Fibroblast of gingiva (primary cell): ENCODE data around the gene BNIP3.
A peak's percentile ranks its signal among the peaks of the same experiment; 100 is the strongest.
"Not testable (repeated sequence)": the region's sequence is repeated elsewhere in the genome, so short reads cannot be mapped to it uniquely, and the experiment has no call there.

Experiments used
- DNase-seq: peaks from one replicate; pipeline ENCODE4 v3.0.0-alpha.2; 2011; ENCODE audit warnings: low read depth

BNIP3 gene

GRCh38 chr10:131977323-131978096 is 4.2 kb downstream of the BNIP3 start:
- no peak for DNase-seq

- DNase-seq: no peak
Measured at GRCh38 chr10:131975796-131976195, 5.9 kb downstream of the BNIP3 start.

DNA sequence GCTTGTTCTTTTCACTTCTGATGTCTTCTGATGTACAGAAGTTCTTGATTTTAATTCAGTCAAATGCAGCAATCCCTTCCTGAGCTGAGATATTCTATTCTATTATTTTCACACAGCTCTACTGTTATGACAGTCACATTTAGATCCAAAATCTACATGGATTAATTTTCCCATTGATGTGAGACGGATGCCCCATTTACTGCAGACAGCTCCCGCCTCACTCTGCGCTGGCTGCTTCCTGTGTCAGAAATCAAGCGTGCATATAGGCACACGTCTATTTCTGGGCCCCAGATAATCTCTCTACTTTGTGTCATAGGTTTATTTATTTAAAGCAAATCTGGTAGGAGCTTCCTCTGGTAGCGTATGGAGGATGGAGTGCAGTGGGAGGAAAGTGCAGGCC is 6.7 kb downstream of the BNIP3 start:
- no peak for DNase-seq

DNA sequence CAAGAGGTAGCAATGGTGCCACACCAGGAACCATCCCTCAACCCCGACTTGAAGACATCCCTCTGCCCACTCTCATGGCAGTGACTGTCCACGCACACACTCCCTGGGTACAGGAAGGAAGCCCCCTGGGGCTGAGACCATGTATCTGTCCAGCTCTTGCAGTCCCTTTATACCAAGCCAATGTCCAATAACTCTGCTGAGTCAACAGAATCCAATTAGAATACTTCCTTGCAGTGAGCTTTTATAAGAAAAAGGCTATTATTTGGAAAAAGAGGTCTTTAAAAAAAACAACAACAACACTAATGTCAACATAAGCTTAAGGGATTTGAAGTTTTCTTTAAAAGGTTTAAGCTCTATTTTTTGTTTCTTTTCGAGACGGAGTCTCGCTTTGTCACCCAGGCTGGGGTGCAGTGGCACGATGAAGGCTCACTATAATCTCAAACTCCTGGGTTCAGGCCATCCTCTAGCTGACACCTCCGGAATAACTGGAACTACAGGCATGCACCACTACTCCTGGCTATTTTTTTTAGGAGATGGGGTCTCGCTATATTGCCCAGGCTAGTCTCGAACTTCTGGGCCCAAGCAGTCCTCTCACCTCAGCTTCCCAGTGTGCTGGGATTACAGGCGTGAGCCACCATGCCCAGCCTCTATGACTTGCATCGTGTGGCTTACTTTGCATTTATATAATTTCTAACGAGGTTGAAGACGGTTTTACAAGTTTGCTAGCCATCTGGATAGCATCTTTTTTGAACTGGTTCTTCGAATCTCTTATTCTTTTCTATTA is 7.5 kb downstream of the BNIP3 start:
- no peak for DNase-seq

DNA sequence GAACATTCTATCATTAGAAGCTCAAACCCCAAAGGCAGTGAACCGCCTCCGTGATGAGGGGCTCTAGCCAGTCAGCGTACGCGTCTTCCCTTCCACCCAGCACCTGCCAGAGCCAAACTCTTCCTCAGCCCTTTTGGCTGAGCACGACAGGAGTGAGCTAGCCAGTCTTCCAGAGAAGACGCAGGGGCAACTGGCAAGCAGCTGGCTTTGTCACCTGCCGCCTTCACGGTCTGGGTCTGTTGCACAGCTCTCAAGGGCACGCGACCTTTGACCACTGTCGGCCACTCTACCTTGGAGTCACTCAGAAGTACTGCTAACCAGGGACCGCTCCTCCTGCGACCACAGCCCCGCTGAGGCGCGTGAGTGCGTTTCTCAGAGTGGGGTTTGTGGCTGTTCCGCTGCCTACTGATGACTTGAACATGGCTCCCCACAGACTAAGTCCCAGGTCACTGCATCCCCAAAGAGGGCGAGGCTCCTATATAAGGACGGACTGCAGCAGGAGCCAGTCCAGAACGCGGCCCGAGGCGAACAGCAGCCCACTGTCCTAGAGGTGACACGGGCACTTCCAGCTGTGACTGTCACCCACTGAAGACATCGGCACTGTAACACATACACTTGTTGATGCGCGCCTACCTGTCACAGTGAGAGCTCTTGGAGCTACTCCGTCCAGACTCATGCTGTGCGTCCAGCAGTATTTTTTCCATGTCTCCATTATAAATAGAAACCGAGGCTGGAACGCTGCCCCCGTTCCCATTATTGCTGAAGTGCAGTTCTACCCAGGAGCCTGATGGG is 8.4 kb downstream of the BNIP3 start:
- DNase-seq: no peak

DNA sequence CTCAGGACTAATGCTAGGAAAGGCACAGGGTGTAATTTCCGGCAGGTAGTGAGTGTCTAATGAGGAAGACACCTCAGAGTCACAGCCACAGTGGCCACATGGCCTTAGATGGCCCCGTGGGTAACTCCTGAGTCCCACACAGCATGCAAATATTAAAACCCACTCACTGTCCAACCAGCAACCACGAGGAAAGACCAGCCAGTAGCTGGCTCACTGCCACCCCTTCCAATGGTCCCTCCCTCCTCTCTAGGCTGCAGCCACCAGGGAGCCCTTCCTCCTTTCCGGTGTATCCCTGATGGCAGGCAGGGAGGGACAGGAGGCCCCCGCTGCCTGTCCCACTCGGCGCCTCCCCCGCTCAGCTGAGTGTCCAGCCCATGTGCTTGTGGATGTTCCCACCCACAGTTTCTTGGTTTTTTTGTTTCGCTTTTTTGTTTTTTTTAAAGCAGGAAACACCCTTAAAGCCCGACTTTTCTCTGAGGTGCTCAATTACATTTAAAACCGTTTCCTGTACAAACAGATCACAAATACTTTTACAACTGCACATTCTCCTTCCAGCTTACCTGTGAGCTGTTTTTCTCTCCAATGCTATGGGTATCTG is 9.2 kb downstream of the BNIP3 start:
- DNase-seq: no peak

DNA sequence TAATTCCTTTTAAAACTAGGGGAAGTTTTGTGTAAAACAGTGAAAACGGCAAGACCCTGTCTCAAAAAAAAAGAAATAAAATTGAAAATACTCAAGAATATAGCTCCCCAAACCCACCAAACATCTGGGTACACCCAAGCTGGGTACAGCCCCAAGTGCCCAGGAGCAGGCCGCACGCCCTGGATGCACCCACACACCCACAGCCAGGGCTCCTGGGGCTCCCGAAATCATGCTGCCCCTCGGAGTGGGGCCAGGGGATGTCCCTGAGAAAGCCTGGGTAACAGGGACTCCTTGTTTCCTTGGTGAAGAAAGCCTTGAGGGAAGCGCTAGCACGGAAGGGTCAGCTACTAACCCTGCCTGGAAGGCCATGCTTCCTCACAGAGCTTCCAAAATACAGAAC is 10.1 kb downstream of the BNIP3 start:
- DNase-seq: no peak

GRCh38 chr10:131970946-131971345 is 10.8 kb downstream of the BNIP3 start:
- no peak for DNase-seq

GRCh38 chr10:131968949-131969348 is 12.8 kb downstream of the BNIP3 start:
- no peak for DNase-seq

- DNase-seq: no peak
Measured at GRCh38 chr10:131964298-131964697, 17.4 kb downstream of the BNIP3 start.

DNA sequence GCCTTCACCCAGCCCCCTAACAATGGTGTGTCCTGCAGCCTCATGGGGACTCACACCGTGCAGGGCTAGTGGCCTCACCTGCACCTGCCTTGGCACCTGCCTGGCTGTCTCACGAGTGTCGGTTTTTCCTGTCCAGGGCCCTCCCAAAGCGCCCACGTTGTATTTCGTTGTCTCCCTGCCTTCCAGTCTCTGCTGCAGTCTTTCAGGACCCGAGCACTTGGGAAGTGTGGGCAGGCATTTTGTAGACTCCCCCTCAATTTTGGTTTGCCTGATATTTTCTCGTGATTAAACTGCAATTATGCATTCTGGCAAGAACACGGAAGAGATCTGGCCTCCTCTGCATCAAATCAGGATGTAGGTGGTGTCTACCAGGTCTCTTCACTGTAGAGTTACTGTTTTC is 17.9 kb downstream of the BNIP3 start:
- no peak for DNase-seq

GRCh38 chr10:131963350-131963749 is 18.4 kb downstream of the BNIP3 start:
- DNase-seq: no peak

DNA sequence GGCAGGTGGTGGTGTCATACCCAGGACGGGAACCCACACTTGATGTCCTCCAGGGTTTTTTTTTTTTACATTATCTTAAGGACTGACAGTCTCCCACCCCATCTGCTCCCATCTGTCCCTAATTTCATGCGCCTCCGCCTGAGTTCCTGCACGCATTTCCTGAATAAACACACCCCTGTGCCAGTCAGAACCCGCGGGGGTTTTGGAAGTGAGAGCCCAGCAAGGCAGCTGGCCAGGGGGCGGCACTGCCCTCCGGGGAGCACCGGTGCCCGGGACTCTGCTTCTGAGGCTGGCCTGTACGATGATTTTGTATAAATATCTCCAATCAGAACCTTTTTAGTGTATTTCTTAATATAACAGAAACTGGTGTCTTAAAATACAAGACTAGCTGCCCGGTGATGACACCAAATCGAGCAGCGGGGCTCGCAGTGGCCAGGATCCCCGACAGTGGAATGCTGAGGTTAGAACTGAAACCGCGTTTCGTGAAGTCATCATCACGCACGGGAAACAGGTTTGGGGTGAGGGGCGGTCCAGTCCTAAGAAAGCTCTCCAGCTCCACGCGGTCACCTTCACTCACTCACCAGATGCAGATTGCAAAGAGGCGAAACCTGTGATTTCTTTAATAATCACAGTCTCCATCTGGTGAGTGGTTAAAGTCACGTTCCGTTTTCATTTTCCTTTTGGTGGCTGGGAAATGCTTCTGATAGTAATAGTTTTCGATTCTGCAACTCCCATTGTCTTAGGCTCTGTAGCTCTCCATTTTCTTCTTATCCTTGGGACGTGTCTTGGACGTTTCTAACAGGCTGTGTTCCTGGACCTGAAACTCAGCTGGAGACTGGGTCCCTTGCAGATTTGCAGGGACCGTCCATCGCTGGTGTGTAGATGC is 19.7 kb downstream of the BNIP3 start:
- peak; percentile 66 for DNase-seq

DNA sequence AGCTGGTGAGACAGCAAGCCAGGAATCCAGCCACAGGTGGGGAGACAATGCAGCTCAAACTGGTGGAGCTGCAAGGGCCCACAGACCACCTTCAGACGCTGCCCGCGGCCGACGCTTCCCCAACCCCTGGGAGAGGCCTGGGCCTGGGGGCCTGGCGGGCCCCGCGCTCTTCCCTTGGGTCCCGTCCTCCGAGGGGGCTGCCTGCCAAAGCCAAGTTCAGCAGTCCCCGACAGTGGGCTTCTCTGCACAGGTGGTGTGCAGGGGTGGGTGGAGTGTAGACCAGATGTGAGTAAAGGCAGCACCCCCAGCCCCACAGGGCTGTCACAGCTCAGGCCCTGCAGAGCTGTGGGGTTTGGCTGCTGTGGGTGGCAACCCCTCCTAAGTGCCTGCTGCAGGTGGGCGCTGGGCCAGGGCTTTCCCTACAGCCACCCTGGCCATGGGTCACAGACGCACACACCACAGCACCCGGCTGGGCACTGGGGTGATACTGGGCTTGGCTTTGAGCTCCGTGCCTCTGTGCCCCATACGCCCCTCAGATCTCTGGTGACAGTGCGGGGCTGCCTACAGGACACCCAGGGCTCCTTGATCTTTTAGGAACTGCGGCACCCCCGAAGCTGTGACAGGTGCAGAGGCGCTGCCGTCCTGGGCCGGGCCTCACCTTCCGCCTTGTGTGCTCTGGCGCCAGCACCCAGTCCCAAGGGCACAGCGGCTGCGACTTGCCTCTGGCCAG is 20.5 kb downstream of the BNIP3 start:
- DNase-seq: no peak

- DNase-seq: no peak
Measured at GRCh38 chr10:131960631-131961046, 21.1 kb downstream of the BNIP3 start.

DNA sequence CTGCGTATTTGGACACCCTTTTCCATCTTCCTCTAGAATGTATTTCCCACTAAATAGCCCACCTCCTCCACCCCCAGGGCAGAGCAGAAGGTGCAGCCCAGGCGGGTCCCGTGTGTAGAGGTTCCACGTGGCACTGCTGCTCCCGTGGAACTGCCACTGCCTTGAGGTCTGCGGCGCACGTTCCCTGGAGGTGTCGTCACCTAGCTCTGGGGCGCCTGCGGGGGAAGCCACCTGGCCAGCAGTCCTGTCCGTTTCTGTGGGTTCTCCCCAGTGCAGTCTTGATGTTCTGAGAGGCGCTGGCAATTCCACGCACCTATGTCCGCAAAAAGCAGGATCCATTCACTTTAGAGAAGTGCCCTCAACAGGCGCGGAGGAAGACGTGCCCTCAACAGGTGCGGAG is 21.9 kb downstream of the BNIP3 start:
- no peak for DNase-seq

GRCh38 chr10:131955591-131956340 is 26.0 kb downstream of the BNIP3 start:
- DNase-seq: no peak

GRCh38 chr10:131954356-131954965 is 27.3 kb downstream of the BNIP3 start:
- DNase-seq: no peak

DNA sequence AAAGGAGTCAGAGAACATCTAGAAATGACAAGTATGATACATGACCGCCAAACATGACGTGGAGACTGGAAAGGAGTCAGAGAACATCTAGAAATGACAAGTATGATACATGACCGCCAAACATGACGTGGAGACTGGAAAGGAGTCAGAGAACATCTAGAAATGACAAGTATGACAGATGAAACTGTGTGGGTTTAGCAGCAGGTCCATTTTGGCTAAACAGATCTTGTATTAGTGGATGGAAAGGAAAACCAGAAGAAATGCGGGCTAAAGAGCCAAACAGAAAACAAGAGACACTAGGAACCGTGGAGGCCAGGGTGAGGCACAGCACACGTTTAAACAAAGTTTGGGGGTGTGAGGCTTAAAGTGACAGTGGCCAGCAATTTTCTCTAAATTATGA is 31.8 kb downstream of the BNIP3 start:
- DNase-seq: not testable (repeated sequence)
